Endothelial cell (in vitro differentiated cells): ENCODE measurements around the gene THY1. TPM values are rescaled to one million over a fixed set of nuclear protein-coding genes. Genes with fewer than 3 reads are reported as not detected.

Experiments used
- DNase-seq: peaks from one replicate; pipeline ENCODE4 v3.0.0; 2021; ENCODE audit warnings: low spot score
- H3K27ac Mint-ChIP-seq: one replicate; pipeline ENCODE4 v1.8.0; 2021; ENCODE audit warnings: mixed read lengths, inconsistent platforms; ENCODE audit not compliant: unreplicated experiment
- H3K27me3 Mint-ChIP-seq: one replicate; pipeline ENCODE4 v1.8.0; 2021; ENCODE audit warnings: mild to moderate bottlenecking, moderate library complexity, mixed read lengths, inconsistent platforms; ENCODE audit not compliant: unreplicated experiment
- H3K36me3 Mint-ChIP-seq: one replicate; pipeline ENCODE4 v1.8.0; 2021; ENCODE audit warnings: mild to moderate bottlenecking, low read depth, mixed read lengths, inconsistent platforms; ENCODE audit not compliant: unreplicated experiment
- H3K4me1 Mint-ChIP-seq: one replicate; pipeline ENCODE4 v1.8.0; 2021; ENCODE audit warnings: mild to moderate bottlenecking, mixed read lengths, inconsistent platforms; ENCODE audit not compliant: unreplicated experiment
- H3K4me3 Mint-ChIP-seq: one replicate; pipeline ENCODE4 v1.8.0; 2021; ENCODE audit warnings: mild to moderate bottlenecking, mixed read lengths, inconsistent platforms; ENCODE audit not compliant: unreplicated experiment
- H3K9me3 Mint-ChIP-seq: one replicate; pipeline ENCODE4 v1.8.0; 2021; ENCODE audit warnings: mixed read lengths, inconsistent platforms; ENCODE audit not compliant: unreplicated experiment
- long read RNA-seq: library from polyadenylated mRNA; unstranded; transcript quantifications from one replicate; pipeline ENCODE4 v2.0.0, GENCODE V29; 2020; ENCODE audit not compliant: unreplicated experiment
- total RNA-seq: library from RNA; stranded (reverse); fragmentation: NEBNext Ultra II Directional; extraction: Animal tissue kit (Norgen Biotek cat#: 25700); gene quantifications from one replicate; pipeline ENCODE4 v1.2.1, GENCODE V29; 2021; ENCODE audit not compliant: unreplicated experiment
- TF ChIP-seq, protein P1 (sequence below): fragments of 200-600 bp; sonication (generic); IDR thresholded peaks from one replicate; pipeline ENCODE4 v1.5.0; 2021; ENCODE audit warnings: antibody characterized with exemption; ENCODE audit not compliant: unreplicated experiment

THY1 gene
- total RNA-seq, result 526 TPM
- long read RNA-seq, transcript THY1-201 (4 exons, 3,556 nt), result major isoform, 816 of 884 reads
- long read RNA-seq, transcript THY1-207 (4 exons, 602 nt), result minor isoform, 5 of 884 reads
- long read RNA-seq, partial matches to known transcripts, result 28 of 884 reads
- long read RNA-seq, other reads (novel, unspliced or antisense), result 32 of 884 reads

DNA sequence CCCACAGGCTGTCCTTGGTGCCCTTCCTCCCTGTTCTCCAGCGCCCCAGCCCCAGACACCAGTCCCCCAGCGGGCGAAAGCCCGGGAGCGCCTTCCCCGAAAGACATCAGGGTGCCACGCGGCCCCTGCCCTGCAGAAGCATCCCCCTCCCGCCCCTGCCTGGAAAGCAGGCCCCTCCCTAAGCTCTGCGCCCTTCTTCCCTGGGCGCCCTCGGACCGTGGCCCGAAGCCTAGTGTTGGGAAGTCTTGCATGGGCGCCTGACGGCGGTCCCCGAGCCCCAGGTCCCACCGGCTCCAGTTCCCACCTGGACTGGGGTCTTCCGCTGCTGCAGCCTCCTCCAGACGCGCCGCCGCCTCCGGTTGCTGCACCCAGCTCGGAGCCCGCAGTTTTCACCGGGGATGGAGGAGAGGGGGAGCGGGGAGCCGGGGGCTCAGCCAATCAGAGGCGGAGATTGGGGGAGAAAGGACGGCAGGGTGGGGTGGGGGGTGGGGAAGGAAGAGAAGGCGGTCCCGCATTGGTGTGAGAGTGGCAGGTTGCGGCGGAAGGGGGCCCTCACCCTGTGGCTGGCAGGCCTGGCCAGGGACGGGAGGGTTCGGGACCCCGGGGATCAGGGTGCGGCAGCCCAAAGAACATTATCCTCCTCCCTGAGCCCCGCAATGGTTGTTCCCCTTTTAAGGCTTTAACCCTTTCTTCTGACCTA, at the start of gene THY1:
TSS of gene THY1 (minus strand) at position 364 of the 700 bp plus-strand sequence. CDS start 2,267 bp downstream, outside the sequence.
- TF ChIP-seq, protein P1, sequence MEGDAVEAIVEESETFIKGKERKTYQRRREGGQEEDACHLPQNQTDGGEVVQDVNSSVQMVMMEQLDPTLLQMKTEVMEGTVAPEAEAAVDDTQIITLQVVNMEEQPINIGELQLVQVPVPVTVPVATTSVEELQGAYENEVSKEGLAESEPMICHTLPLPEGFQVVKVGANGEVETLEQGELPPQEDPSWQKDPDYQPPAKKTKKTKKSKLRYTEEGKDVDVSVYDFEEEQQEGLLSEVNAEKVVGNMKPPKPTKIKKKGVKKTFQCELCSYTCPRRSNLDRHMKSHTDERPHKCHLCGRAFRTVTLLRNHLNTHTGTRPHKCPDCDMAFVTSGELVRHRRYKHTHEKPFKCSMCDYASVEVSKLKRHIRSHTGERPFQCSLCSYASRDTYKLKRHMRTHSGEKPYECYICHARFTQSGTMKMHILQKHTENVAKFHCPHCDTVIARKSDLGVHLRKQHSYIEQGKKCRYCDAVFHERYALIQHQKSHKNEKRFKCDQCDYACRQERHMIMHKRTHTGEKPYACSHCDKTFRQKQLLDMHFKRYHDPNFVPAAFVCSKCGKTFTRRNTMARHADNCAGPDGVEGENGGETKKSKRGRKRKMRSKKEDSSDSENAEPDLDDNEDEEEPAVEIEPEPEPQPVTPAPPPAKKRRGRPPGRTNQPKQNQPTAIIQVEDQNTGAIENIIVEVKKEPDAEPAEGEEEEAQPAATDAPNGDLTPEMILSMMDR, result no peak
- H3K4me1 Mint-ChIP-seq, result peaks cover 56% of the 10 kb centered on the region
- peaks cover 23% of the 10 kb centered on the region for H3K36me3 Mint-ChIP-seq
- H3K27me3 Mint-ChIP-seq, result peaks cover 6% of the 10 kb centered on the region
- peak within 1 kb of the TSS; percentile 98 for H3K4me3 Mint-ChIP-seq
- H3K9me3 Mint-ChIP-seq, result no peaks in the 10 kb centered on the region
- peak; percentile 70 for DNase-seq
- H3K27ac Mint-ChIP-seq, result peak within 1 kb of the TSS; percentile 89

GRCh38 chr11:119472186-119472855, 49.3 kb upstream of the THY1 start:
- H3K9me3 Mint-ChIP-seq, result no peaks in the 10 kb centered on the region
- TF ChIP-seq, protein P1, result no peak
- H3K4me3 Mint-ChIP-seq, result no peak overlapping the region
- H3K36me3 Mint-ChIP-seq, result peaks cover 4% of the 10 kb centered on the region
- H3K27me3 Mint-ChIP-seq, result peaks cover 9% of the 10 kb centered on the region
- no peak overlapping the region for H3K27ac Mint-ChIP-seq
- DNase-seq, result no peak
- H3K4me1 Mint-ChIP-seq, result peaks cover 3% of the 10 kb centered on the region

DNA sequence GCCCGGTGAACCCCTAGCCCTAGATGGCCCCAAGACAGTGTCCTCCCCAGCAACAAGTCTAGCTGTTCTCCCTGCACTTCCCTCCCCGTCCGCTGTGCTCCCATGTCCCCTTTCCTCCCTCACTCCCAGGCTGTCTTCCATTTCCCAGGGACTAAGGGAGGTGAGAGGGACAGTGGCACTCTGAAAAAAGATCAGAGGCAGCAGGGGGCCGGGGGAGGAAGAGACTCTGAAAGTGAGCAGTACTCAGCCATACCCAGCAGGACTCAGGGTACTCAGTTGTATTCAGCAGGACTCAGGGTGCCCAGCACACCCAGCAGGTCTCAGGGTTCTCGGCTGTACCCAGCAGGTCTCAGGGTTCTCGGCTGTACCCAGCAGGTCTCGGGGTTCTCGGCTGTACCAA, 48.4 kb upstream of the THY1 start:
- peak overlapping the region; percentile 9 for H3K27ac Mint-ChIP-seq
- H3K27me3 Mint-ChIP-seq, result peaks cover 6% of the 10 kb centered on the region
- no peak for DNase-seq
- TF ChIP-seq, protein P1, result no peak
- H3K4me1 Mint-ChIP-seq, result peaks cover 3% of the 10 kb centered on the region
- no peaks in the 10 kb centered on the region for H3K9me3 Mint-ChIP-seq
- H3K4me3 Mint-ChIP-seq, result no peak overlapping the region
- peaks cover 4% of the 10 kb centered on the region for H3K36me3 Mint-ChIP-seq

GRCh38 chr11:119470317-119471291, 47.6 kb upstream of the THY1 start:
- no peak for DNase-seq
- TF ChIP-seq, protein P1, result no peak
- no peaks in the 10 kb centered on the region for H3K9me3 Mint-ChIP-seq
- H3K4me1 Mint-ChIP-seq, result peaks cover 3% of the 10 kb centered on the region
- H3K27me3 Mint-ChIP-seq, result peaks cover 4% of the 10 kb centered on the region
- peaks cover 4% of the 10 kb centered on the region for H3K36me3 Mint-ChIP-seq
- H3K27ac Mint-ChIP-seq, result peak overlapping the region; percentile 9
- H3K4me3 Mint-ChIP-seq, result no peak overlapping the region
